HCT116 (cell line): Measurements from ENCODE around the gene OR4K5. TPM values are rescaled to one million over a fixed set of nuclear protein-coding genes. Genes with fewer than 3 reads are reported as not detected.

Experiments
- ATAC-seq: fragments of 200-7000 bp; cut with Tn5 transposase; 2 replicates; pipeline ENCODE4 v1.9.1; 2020; ENCODE audit warnings: mild to moderate bottlenecking, moderate library complexity
- BruUV-seq: library from RNA; stranded (reverse); fragments of 400-500 nt; replicated peaks from 2 replicates; lab custom pipeline; 2021; lab: Mats Ljungman, UMichigan
- CTCF ChIA-PET: fragments of 300-600 bp; sonication (Branson Sonifier 250); formaldehyde crosslinking; loops from one replicate; lab custom pipeline; 2021; ENCODE audit warnings: antibody characterized with exemption; lab: Charles Lee
- POLR2A ChIA-PET: fragments of 300-600, 350-600 bp; sonication (Branson Sonifier 250); formaldehyde crosslinking; loops from one replicate; lab custom pipeline; 2021; ENCODE audit warnings: antibody characterized with exemption; lab: Charles Lee
- RAD21 ChIA-PET, 2 experiments: fragments of 300-600 bp; sonication (Branson Sonifier 250); formaldehyde crosslinking; loops; one replicate each; lab custom pipeline; 2023; ENCODE audit warnings: low total read pairs in 2 of 2; ENCODE audit not compliant: uncharacterized antibody in 2 of 2, unreplicated experiment in 2 of 2, low non-redundant PET in 1 of 2; lab: Charles Lee
- DNase-seq: peaks from one replicate; pipeline ENCODE4 v3.0.0-alpha.2; 2010; ENCODE audit warnings: low read depth, low spot score
- H2AFZ ChIP-seq: fragments of 200-600 bp; shearing (Covaris generic), sonication (generic); 2 replicates; pipeline ENCODE4 v1.6.1; 2017; ENCODE audit warnings: low read depth, mixed run types, mixed read lengths, antibody characterized with exemption, low read length; ENCODE audit not compliant: poor library complexity, severe bottlenecking
- H3K27ac ChIP-seq: 2 replicates; pipeline ENCODE4 v1.5.1; 2012; ENCODE audit warnings: low read depth, low read length
- H3K27me3 ChIP-seq: fragments of 200-600 bp; sonication (generic); 2 replicates; pipeline ENCODE4 v1.6.1; 2016; ENCODE audit warnings: mixed run types, low read length, mixed read lengths; ENCODE audit not compliant: insufficient read depth
- H3K36me3 ChIP-seq, 2 experiments: fragments of 200-500 bp in 1 of 2; fragments of 200-600 bp in 1 of 2; sonication (Bioruptor generic) in 1 of 2; sonication (generic) in 1 of 2; 2 replicates each; pipeline versions ENCODE4 v1.5.1 to v1.6.1; 2014 to 2016; ENCODE audit warnings: low read length in 2 of 2, inconsistent platforms in 1 of 2, mixed read lengths in 1 of 2, mixed run types in 1 of 2; ENCODE audit not compliant: insufficient read depth in 2 of 2, control insufficient read depth in 1 of 2
- H3K4me1 ChIP-seq, 2 experiments: fragments of 200-600 bp in 1 of 2; sonication (generic) in 1 of 2; 2 replicates each; pipeline versions ENCODE4 v1.5.1 to v1.6.1; 2012 to 2017; ENCODE audit warnings: low read length in 2 of 2, inconsistent platforms in 1 of 2, mild to moderate bottlenecking in 1 of 2, mixed read lengths in 1 of 2, mixed run types in 1 of 2, moderate library complexity in 1 of 2; ENCODE audit not compliant: insufficient read depth in 2 of 2, control insufficient read depth in 1 of 2
- H3K4me2 ChIP-seq: fragments of 200-600 bp; sonication (generic); 2 replicates; pipeline ENCODE4 v1.6.1; 2017; ENCODE audit warnings: mixed run types, low read length, mixed read lengths
- H3K4me3 ChIP-seq, 2 experiments: fragments of 200-600 bp in 1 of 2; sonication (generic) in 1 of 2; replicated peaks in 1 of 2; 2 replicates each; pipeline ENCODE4 v1.5.1; 2011 to 2016; ENCODE audit warnings: low read length in 2 of 2, control low read depth in 1 of 2, low read depth in 1 of 2, mild to moderate bottlenecking in 1 of 2, mixed read lengths in 1 of 2, mixed run types in 1 of 2
- H3K79me2 ChIP-seq: fragments of 200-600 bp; sonication (generic); 2 replicates; pipeline ENCODE4 v1.6.1; 2017; ENCODE audit warnings: mild to moderate bottlenecking, mixed run types, low read length, moderate library complexity, mixed read lengths; ENCODE audit not compliant: insufficient read depth
- H3K9ac ChIP-seq: fragments of 200-600 bp; sonication (generic); 2 replicates; pipeline ENCODE4 v1.6.1; 2016; ENCODE audit warnings: low read length, mixed read lengths
- H3K9me2 ChIP-seq: fragments of 200-600 bp; sonication (generic), shearing (Covaris generic); 2 replicates; pipeline ENCODE4 v1.6.1; 2017; ENCODE audit warnings: mixed run types, mild to moderate bottlenecking, moderate library complexity; ENCODE audit not compliant: insufficient read depth
- H3K9me3 ChIP-seq, 2 experiments: fragments of 200-500 bp in 1 of 2; fragments of 200-600 bp in 1 of 2; sonication (Bioruptor generic) in 1 of 2; sonication (generic) in 1 of 2; 2 replicates each; pipeline ENCODE4 v1.6.1; 2014 to 2017; ENCODE audit warnings: low read length in 2 of 2, mixed read lengths in 2 of 2, inconsistent platforms in 1 of 2, low read depth in 1 of 2, mild to moderate bottlenecking in 1 of 2, mixed run types in 1 of 2, moderate library complexity in 1 of 2; ENCODE audit not compliant: control insufficient read depth in 1 of 2, insufficient read depth in 1 of 2
- H4K20me1 ChIP-seq: fragments of 200-600 bp; sonication (generic), shearing (Covaris generic); 2 replicates; pipeline ENCODE4 v1.6.1; 2017; ENCODE audit warnings: mixed run types, mild to moderate bottlenecking, moderate library complexity; ENCODE audit not compliant: insufficient read depth
- ATF3 ChIP-seq: IDR thresholded peaks from 2 replicates; pipeline ENCODE4 v1.6.1; 2012
- CBX3 ChIP-seq: IDR thresholded peaks from 2 replicates; pipeline ENCODE4 v1.6.1; 2012; ENCODE audit warnings: low read depth
- CTCF ChIP-seq, 3 experiments: fragments of 200-600 bp in 1 of 3; sonication (generic) in 1 of 3; IDR thresholded peaks in 2 of 3; conservative IDR thresholded peaks in 1 of 3; 2 replicates each; pipeline ENCODE4 v1.5.1; 2012 to 2017; ENCODE audit warnings: low read depth in 2 of 3, low read length in 2 of 3, antibody characterized with exemption in 1 of 3, borderline replicate concordance in 1 of 3, control low read depth in 1 of 3, mild to moderate bottlenecking in 1 of 3, mixed read lengths in 1 of 3, mixed run types in 1 of 3, moderate library complexity in 1 of 3; ENCODE audit not compliant: insufficient read depth in 1 of 3
- EGR1 ChIP-seq: IDR thresholded peaks from 2 replicates; pipeline ENCODE4 v1.6.1; 2012; ENCODE audit warnings: low read depth
- ELF1 ChIP-seq: IDR thresholded peaks from 2 replicates; pipeline ENCODE4 v1.6.1; 2012; ENCODE audit warnings: low read depth, borderline replicate concordance
- EZH2 ChIP-seq: fragments of 200-600 bp; sonication (generic); IDR thresholded peaks from 2 replicates; pipeline ENCODE4 v1.6.1; 2017; ENCODE audit warnings: antibody characterized with exemption, mixed run types
- FOSL1 ChIP-seq: IDR thresholded peaks from 2 replicates; pipeline ENCODE4 v1.6.1; 2012; ENCODE audit warnings: low read depth
- MAX ChIP-seq: IDR thresholded peaks from 2 replicates; pipeline ENCODE4 v1.6.1; 2012
- RAD21 ChIP-seq: IDR thresholded peaks from 2 replicates; pipeline ENCODE4 v1.6.1; 2012; ENCODE audit warnings: low read depth, mild to moderate bottlenecking
- SIN3A ChIP-seq: IDR thresholded peaks from 2 replicates; pipeline ENCODE4 v1.6.1; 2012; ENCODE audit warnings: low read depth
- SP1 ChIP-seq: IDR thresholded peaks from 2 replicates; pipeline ENCODE4 v1.6.1; 2012; ENCODE audit warnings: low read depth
- SRF ChIP-seq: IDR thresholded peaks from 2 replicates; pipeline ENCODE4 v1.6.1; 2012; ENCODE audit warnings: low read depth
- TCF7L2 ChIP-seq: IDR thresholded peaks from 2 replicates; pipeline ENCODE4 v1.7.0; 2011; ENCODE audit warnings: borderline replicate concordance, inconsistent platforms; ENCODE audit not compliant: insufficient read depth, insufficient read length; ENCODE audit errors: extremely low read depth
- YY1 ChIP-seq: IDR thresholded peaks from 2 replicates; pipeline ENCODE4 v1.6.1; 2011; ENCODE audit warnings: low read length, low read depth, moderate library complexity, mild to moderate bottlenecking; ENCODE audit not compliant: insufficient replicate concordance; ENCODE audit errors: extremely low read depth
- ZBTB33 ChIP-seq: IDR thresholded peaks from 2 replicates; pipeline ENCODE4 v1.6.1; 2011; ENCODE audit warnings: mild to moderate bottlenecking, low read length, moderate library complexity; ENCODE audit not compliant: insufficient replicate concordance; ENCODE audit errors: extremely low read depth
- intact Hi-C: fragments of 100-400 bp; cut with micrococcal nuclease; formaldehyde crosslinking; loops from 2 replicates; pipeline ENCODE4 v1.10.0; 2022
- total RNA-seq: library from RNA; stranded (reverse); gene quantifications from one replicate; pipeline ENCODE4 v1.2.1, GENCODE V29; 2021; ENCODE audit not compliant: unreplicated experiment

The OR4K5 gene
- total RNA-seq, 1 experiment from 2014 or later = not detected

GRCh38 chr14:19917243-19917642 is 3.2 kb upstream of the OR4K5 start:
- peaks cover 27 to 37% of the 10 kb centered on the region in 2 experiments; a peak in 3 of 4 replicates for H3K9me3 ChIP-seq
- no peaks in the 10 kb centered on the region for H4K20me1 ChIP-seq
- no peaks in the 10 kb centered on the region for H3K36me3 ChIP-seq
- no peak overlapping the region for H3K4me2 ChIP-seq
- H3K4me1 ChIP-seq = no peaks in the 10 kb centered on the region
- no peak overlapping the region for H3K4me3 ChIP-seq
- no peaks in the 10 kb centered on the region for H3K79me2 ChIP-seq
- DNase-seq = no peak
- POLR2A ChIA-PET = no interaction called here
- H3K9ac ChIP-seq = no peak overlapping the region
- no peak for TF ChIP-seq SRF
- TF ChIP-seq CBX3 = no peak
- no peak for TF ChIP-seq TCF7L2
- TF ChIP-seq RAD21 = no peak
- TF ChIP-seq CTCF (IDR thresholded peaks at IDR 0.05 in 2 of 3, conservative IDR thresholded peaks at IDR 0.05 in 1 of 3; ENCODE audit: borderline replicate concordance in 1 of 3, insufficient read depth in 1 of 3, low read depth in 2 of 3, low read length in 2 of 3) = no peak
- no peak for TF ChIP-seq ATF3
- TF ChIP-seq MAX = no peak
- no peak for TF ChIP-seq SIN3A
- no peak for TF ChIP-seq SP1
- no peak for TF ChIP-seq EGR1
- TF ChIP-seq FOSL1 = no peak
- no peak for TF ChIP-seq EZH2
- TF ChIP-seq ZBTB33 = no peak
- TF ChIP-seq ELF1 = no peak
- no peak for TF ChIP-seq YY1
- TF ChIP-seq, all 23 proteins: peak for 0
- intact Hi-C loops = no loop called here
- no peaks in the 10 kb centered on the region for H3K27me3 ChIP-seq
- H3K27ac ChIP-seq = no peak overlapping the region
- H3K9me2 ChIP-seq = no peaks in the 10 kb centered on the region
- BruUV-seq = no TSS peak
- CTCF ChIA-PET = no interaction called here
- H2AFZ ChIP-seq = no peak overlapping the region
- RAD21 ChIA-PET = no interaction called here
- no peak for ATAC-seq
